GM10847 (cell line): ENCODE results near the gene ZNF416.

ENCODE experiments used
- POLR2A ChIP-seq: IDR thresholded peaks from 2 replicates; pipeline ENCODE4 v1.6.1; 2011; ENCODE audit not compliant: insufficient read length; ENCODE audit errors: extremely low read depth

ZNF416 gene

GRCh38 chr19:57566396-57567265 is 12.1 kb downstream of the ZNF416 start:
- TF ChIP-seq POLR2A = no peak

DNA sequence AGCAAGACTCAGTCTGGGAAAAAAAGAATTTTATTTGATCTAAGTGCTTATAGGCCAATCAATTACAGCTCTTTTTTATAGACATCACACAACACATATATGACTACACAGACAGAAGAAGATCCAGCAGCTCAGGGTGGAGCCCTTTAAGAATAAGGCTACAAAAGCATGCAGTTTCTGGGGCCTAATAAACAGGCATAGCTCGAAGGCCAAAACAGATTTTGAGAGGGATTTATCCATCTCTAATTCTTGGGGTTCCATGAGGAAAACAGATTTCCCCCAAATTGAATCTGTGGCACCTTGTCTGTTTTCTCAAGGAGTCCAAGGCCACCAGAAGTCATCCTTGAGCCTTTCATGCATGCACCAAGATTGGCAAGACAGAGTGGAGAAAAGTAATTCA is 15.2 kb downstream of the ZNF416 start:
- no peak for TF ChIP-seq POLR2A

DNA sequence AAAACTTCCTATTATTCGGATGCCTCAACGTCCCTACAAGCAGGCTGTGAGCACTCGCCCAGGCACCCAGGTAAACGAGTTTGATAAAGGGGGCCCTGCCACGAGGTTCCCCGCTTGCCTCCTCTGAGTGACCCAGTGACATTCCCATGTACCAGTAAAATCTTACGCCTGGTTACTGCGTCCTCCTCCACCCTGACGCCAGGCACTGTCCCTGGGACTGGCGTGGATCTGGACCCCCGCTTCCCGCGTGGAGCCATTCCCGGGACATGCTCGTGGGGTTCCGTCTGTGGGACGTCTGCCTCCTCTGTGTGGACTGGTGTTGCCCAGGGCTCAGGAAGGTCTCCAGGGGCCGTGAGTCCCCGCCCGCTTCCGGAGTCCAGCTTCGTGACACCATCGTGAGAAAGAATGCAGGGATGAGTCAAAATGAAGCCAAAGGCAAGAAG is 18.6 kb downstream of the ZNF416 start:
- TF ChIP-seq POLR2A = no peak

DNA sequence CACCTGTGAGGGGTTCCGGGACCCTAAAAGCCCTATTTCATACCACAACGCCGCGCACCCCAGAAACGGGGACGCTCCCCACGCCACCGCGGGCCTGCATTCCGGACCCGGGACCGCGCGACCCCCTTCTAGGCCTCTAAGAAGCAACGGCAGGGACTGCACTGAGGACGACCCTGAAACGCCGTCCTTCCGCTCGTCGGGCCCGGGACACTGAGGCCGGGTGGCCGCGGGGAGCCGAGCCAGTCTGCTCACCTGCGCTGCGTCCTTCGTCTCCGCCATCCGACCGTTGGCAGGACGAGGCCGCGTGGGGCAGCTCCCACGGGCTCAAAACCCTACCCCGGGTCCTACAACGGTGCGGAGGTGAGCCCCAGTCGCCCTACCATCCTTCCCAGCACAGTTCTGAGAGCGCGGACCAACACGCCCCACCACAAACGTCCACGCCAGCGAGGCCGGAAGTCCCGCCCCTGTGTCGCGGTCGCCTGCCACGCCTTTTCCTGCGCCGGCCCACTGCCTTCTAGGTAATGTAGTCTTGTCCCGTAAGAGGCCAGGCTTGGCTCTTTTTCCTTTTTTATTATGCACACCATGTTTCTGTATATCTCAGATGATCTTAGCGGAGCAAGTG is 19.2 kb downstream of the ZNF416 start, which contains the start of gene ZNF550:
TSS of gene ZNF550 (minus strand) at position 460 of the 622 bp plus-strand sequence. CDS start at position 279, 181 bp downstream.
- peak; percentile 67 for TF ChIP-seq POLR2A

- no peak for TF ChIP-seq POLR2A
Observed at GRCh38 chr19:57559008-57559403, 19.7 kb downstream of the ZNF416 start.

GRCh38 chr19:57558525-57558924 is 20.2 kb downstream of the ZNF416 start:
- no peak for TF ChIP-seq POLR2A

DNA sequence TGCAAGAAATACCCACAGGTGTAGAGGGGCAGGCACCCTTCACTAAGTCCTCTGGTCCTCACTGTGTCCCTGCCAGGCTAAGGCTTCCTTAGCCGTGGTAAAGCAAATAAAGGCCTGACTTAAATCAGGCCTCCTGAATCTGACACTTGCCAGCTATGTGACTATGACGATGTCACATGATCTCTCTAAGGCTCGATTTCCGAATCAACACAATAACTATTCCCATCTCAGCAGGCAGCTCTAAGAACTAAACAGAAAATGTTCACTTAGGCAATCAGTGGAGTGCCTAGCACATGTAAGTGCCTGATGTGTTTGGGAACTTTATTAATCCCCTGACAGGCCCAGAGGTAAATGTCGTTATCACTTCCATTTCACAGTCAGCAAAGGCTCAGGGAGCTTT is 21.1 kb downstream of the ZNF416 start:
- no peak for TF ChIP-seq POLR2A

DNA sequence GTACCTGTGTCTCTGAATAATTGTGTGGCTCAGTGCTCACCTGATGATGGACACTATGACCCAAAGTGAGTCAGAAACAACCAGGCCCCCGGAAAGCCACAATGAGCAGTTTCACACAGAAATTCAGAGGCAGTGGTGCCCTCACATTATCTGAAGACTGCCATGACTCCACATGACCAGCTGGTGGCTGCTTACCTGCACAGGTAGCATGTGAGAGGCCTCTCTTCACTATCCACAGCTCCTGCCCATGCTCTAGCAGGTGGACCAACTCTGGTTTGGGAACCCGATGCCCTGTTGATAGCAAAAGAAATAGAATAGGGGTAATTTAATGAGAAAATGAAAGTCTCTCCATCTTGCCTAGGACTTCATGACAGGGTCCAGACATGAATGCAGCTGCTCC is 26.3 kb downstream of the ZNF416 start:
- no peak for TF ChIP-seq POLR2A

DNA sequence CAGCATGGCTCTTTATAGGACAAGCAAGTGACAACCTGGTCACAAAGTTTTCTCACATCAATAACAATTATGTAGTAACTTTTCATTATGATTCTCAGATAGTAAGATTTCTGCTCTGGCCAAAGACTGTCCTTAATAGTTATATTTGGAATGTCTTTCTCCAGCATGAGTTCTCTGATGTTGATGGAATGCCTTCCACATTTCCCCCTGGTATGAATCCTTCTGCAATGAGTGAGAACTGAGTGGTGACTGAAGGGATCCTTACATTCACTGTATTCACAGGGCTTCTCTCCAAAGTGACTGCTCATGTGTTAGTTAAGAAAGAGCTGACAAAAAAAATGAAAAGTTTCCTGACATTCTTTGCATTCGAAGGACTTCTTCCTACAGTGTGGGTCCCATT is 32.2 kb downstream of the ZNF416 start:
- TF ChIP-seq POLR2A = no peak

GRCh38 chr19:57537953-57538547 is 40.7 kb downstream of the ZNF416 start:
- no peak for TF ChIP-seq POLR2A

- peak; percentile 50 for TF ChIP-seq POLR2A
Observed at GRCh38 chr19:57527136-57527881, 51.4 kb downstream of the ZNF416 start, which contains the start of gene ZNF549. TSS of gene ZNF549 (plus strand) at chr19:57527356. CDS start at chr19:57527574, 218 bp downstream.
